ENCODE data around the gene BLCAP.

DNA sequence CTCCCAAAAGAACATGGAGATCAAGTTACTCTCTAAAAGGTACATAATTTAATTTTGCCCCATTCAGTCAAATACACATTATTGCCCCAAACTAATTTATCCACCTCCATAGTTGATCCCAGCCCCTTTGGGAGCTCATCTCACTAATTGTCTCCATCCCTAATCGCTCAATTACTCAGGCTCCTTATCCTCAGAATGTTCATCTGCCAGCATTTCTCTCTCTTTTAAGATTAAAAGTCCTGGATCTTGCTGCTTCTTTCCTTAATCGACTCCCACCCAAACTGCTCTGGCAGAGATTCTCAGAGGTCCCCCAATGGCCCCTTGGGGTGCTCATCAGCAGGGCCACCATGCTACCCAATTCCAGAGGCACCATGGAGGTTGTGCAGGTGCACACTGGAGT is 25.0 kb downstream of the BLCAP start:
- TF ChIP-seq EZH2 (IDR thresholded peaks at IDR 0.05; ENCODE audit: borderline replicate concordance, low read depth, low read length, severe bottlenecking) (no peak), POLR2A (IDR thresholded peaks at IDR 0.05; ENCODE audit: low read depth, low read length) (no peak)
- TF ChIP-seq, protein P1, sequence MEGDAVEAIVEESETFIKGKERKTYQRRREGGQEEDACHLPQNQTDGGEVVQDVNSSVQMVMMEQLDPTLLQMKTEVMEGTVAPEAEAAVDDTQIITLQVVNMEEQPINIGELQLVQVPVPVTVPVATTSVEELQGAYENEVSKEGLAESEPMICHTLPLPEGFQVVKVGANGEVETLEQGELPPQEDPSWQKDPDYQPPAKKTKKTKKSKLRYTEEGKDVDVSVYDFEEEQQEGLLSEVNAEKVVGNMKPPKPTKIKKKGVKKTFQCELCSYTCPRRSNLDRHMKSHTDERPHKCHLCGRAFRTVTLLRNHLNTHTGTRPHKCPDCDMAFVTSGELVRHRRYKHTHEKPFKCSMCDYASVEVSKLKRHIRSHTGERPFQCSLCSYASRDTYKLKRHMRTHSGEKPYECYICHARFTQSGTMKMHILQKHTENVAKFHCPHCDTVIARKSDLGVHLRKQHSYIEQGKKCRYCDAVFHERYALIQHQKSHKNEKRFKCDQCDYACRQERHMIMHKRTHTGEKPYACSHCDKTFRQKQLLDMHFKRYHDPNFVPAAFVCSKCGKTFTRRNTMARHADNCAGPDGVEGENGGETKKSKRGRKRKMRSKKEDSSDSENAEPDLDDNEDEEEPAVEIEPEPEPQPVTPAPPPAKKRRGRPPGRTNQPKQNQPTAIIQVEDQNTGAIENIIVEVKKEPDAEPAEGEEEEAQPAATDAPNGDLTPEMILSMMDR (IDR thresholded peaks at IDR 0.05; ENCODE audit: extremely low read depth in 1 of 2, insufficient read depth in 1 of 2, low read depth in 1 of 2, low read length in 2 of 2), result no peak
